Measurements from ENCODE around the gene FAM162B.
"Not testable (repeated sequence)": the region's sequence is repeated elsewhere in the genome, so short reads cannot be mapped to it uniquely, and the experiment has no call there.

Gene FAM162B

GRCh38 chr6:116764629-116764960, 924 bp downstream of the FAM162B start:
- no peaks in the 10 kb centered on the region for H3K36me3 Mint-ChIP-seq (ENCODE audit: insufficient read depth)
- ATAC-seq (replicated peaks; ENCODE audit: extremely low read depth, poor library complexity, severe bottlenecking) (no peak), DNase-seq (ENCODE audit: low spot score in 2 of 2) (no peak)
- H3K27ac Mint-ChIP-seq (ENCODE audit: low read depth): no peak overlapping the region
- no peaks in the 10 kb centered on the region for H3K9me3 Mint-ChIP-seq
- H3K4me1 Mint-ChIP-seq: peaks cover 9% of the 10 kb centered on the region
- peaks cover 76% of the 10 kb centered on the region for H3K27me3 Mint-ChIP-seq
- no peak overlapping the region for H3K4me3 Mint-ChIP-seq

GRCh38 chr6:116763906-116764628, 1.5 kb downstream of the FAM162B start:
- peaks cover 9% of the 10 kb centered on the region for H3K4me1 Mint-ChIP-seq
- H3K27ac Mint-ChIP-seq (ENCODE audit: low read depth): no peak overlapping the region
- H3K27me3 Mint-ChIP-seq: peaks cover 75% of the 10 kb centered on the region
- no peaks in the 10 kb centered on the region for H3K9me3 Mint-ChIP-seq
- no peak overlapping the region for H3K4me3 Mint-ChIP-seq
- ATAC-seq (replicated peaks; ENCODE audit: extremely low read depth, poor library complexity, severe bottlenecking): no peak
- H3K36me3 Mint-ChIP-seq (ENCODE audit: insufficient read depth): no peaks in the 10 kb centered on the region
- DNase-seq (ENCODE audit: low spot score in 2 of 2): no peak

GRCh38 chr6:116763048-116763447, 2.5 kb downstream of the FAM162B start:
- Mint-ChIP-seq H3K9me3 (no peaks in the 10 kb centered on the region), H3K27ac (ENCODE audit: low read depth) (no peak overlapping the region), H3K4me1 (peaks cover 9% of the 10 kb centered on the region), H3K4me3 (no peak overlapping the region), H3K27me3 (peaks cover 69% of the 10 kb centered on the region), H3K36me3 (ENCODE audit: insufficient read depth) (no peaks in the 10 kb centered on the region)
- ATAC-seq (replicated peaks; ENCODE audit: extremely low read depth, poor library complexity, severe bottlenecking) (no peak), DNase-seq (ENCODE audit: low spot score in 2 of 2) (no peak)

- H3K36me3 Mint-ChIP-seq (ENCODE audit: insufficient read depth): no peaks in the 10 kb centered on the region
- H3K9me3 Mint-ChIP-seq: no peaks in the 10 kb centered on the region
- peaks cover 9% of the 10 kb centered on the region for H3K4me1 Mint-ChIP-seq
- DNase-seq (ENCODE audit: low spot score in 2 of 2) (no peak), ATAC-seq (replicated peaks; ENCODE audit: extremely low read depth, poor library complexity, severe bottlenecking) (no peak)
- peaks cover 63% of the 10 kb centered on the region for H3K27me3 Mint-ChIP-seq
- no peak overlapping the region for H3K27ac Mint-ChIP-seq (ENCODE audit: low read depth)
- no peak overlapping the region for H3K4me3 Mint-ChIP-seq
Measured at GRCh38 chr6:116762235-116762634, 3.3 kb downstream of the FAM162B start.

GRCh38 chr6:116761779-116762178, 3.7 kb downstream of the FAM162B start:
- Mint-ChIP-seq H3K4me1 (peaks cover 9% of the 10 kb centered on the region), H3K36me3 (ENCODE audit: insufficient read depth) (no peaks in the 10 kb centered on the region), H3K27me3 (peaks cover 58% of the 10 kb centered on the region), H3K4me3 (no peak overlapping the region), H3K27ac (ENCODE audit: low read depth) (no peak overlapping the region), H3K9me3 (no peaks in the 10 kb centered on the region)
- ATAC-seq (replicated peaks; ENCODE audit: extremely low read depth, poor library complexity, severe bottlenecking) (no peak), DNase-seq (ENCODE audit: low spot score in 2 of 2) (no peak)

GRCh38 chr6:116745176-116745575, 20.3 kb downstream of the FAM162B start:
- no peaks in the 10 kb centered on the region for H3K4me1 Mint-ChIP-seq
- no peak overlapping the region for H3K27ac Mint-ChIP-seq (ENCODE audit: low read depth)
- H3K9me3 Mint-ChIP-seq: peaks cover 8% of the 10 kb centered on the region
- DNase-seq (ENCODE audit: low spot score in 2 of 2) (no peak), ATAC-seq (replicated peaks; ENCODE audit: extremely low read depth, poor library complexity, severe bottlenecking) (no peak)
- H3K36me3 Mint-ChIP-seq (ENCODE audit: insufficient read depth): no peaks in the 10 kb centered on the region
- peaks cover 11% of the 10 kb centered on the region for H3K27me3 Mint-ChIP-seq
- H3K4me3 Mint-ChIP-seq: no peak overlapping the region

GRCh38 chr6:116741571-116741970, 23.9 kb downstream of the FAM162B start:
- no peak for ATAC-seq (replicated peaks; ENCODE audit: extremely low read depth, poor library complexity, severe bottlenecking)
- H3K9me3 Mint-ChIP-seq: peaks cover 18% of the 10 kb centered on the region
- no peak overlapping the region for H3K27ac Mint-ChIP-seq (ENCODE audit: low read depth)
- H3K4me3 Mint-ChIP-seq: no peak overlapping the region
- H3K36me3 Mint-ChIP-seq (ENCODE audit: insufficient read depth): peaks cover 1% of the 10 kb centered on the region
- H3K27me3 Mint-ChIP-seq: no peaks in the 10 kb centered on the region
- no peak for DNase-seq (ENCODE audit: low spot score in 2 of 2)
- H3K4me1 Mint-ChIP-seq: no peaks in the 10 kb centered on the region

- peaks cover 23% of the 10 kb centered on the region for H3K9me3 Mint-ChIP-seq
Measured at GRCh38 chr6:116740486-116740885, 25.0 kb downstream of the FAM162B start.

GRCh38 chr6:116737004-116737403, 28.5 kb downstream of the FAM162B start:
- Mint-ChIP-seq H3K27ac (ENCODE audit: low read depth) (no peak overlapping the region), H3K4me1 (no peaks in the 10 kb centered on the region), H3K9me3 (peaks cover 15% of the 10 kb centered on the region), H3K36me3 (ENCODE audit: insufficient read depth) (peaks cover 8% of the 10 kb centered on the region), H3K27me3 (no peaks in the 10 kb centered on the region), H3K4me3 (no peak overlapping the region)
- DNase-seq (ENCODE audit: low spot score in 2 of 2): no peak
- ATAC-seq (replicated peaks; ENCODE audit: extremely low read depth, poor library complexity, severe bottlenecking): no peak

More at GRCh38 chr6:116740486-116740885, 25.0 kb downstream of the FAM162B start:
- H3K4me1 Mint-ChIP-seq; H3K4me3 Mint-ChIP-seq; H3K27ac Mint-ChIP-seq (ENCODE audit: low read depth); DNase-seq (ENCODE audit: low spot score in 2 of 2); H3K27me3 Mint-ChIP-seq; ATAC-seq (replicated peaks; ENCODE audit: extremely low read depth, poor library complexity, severe bottlenecking); H3K36me3 Mint-ChIP-seq (ENCODE audit: insufficient read depth): not testable (repeated sequence)

GRCh38 chr6:116730513-116730912, 35.0 kb downstream of the FAM162B start:
- H3K4me3 Mint-ChIP-seq: no peak overlapping the region
- H3K9me3 Mint-ChIP-seq: no peaks in the 10 kb centered on the region
- no peaks in the 10 kb centered on the region for H3K4me1 Mint-ChIP-seq
- no peak for ATAC-seq (replicated peaks; ENCODE audit: extremely low read depth, poor library complexity, severe bottlenecking)
- H3K27ac Mint-ChIP-seq (ENCODE audit: low read depth): no peak overlapping the region
- peaks cover 40% of the 10 kb centered on the region for H3K36me3 Mint-ChIP-seq (ENCODE audit: insufficient read depth)
- H3K27me3 Mint-ChIP-seq: no peaks in the 10 kb centered on the region
- DNase-seq (ENCODE audit: low spot score in 2 of 2): no peak

GRCh38 chr6:116726947-116727346, 38.6 kb downstream of the FAM162B start:
- DNase-seq (ENCODE audit: low spot score in 2 of 2) (no peak), ATAC-seq (replicated peaks; ENCODE audit: extremely low read depth, poor library complexity, severe bottlenecking) (no peak)
- Mint-ChIP-seq H3K4me1 (no peaks in the 10 kb centered on the region), H3K27me3 (no peaks in the 10 kb centered on the region), H3K27ac (ENCODE audit: low read depth) (no peak overlapping the region), H3K4me3 (no peak overlapping the region), H3K36me3 (ENCODE audit: insufficient read depth) (peaks cover 48% of the 10 kb centered on the region), H3K9me3 (no peaks in the 10 kb centered on the region)

GRCh38 chr6:116714761-116715160, 50.8 kb downstream of the FAM162B start:
- H3K27ac Mint-ChIP-seq (ENCODE audit: low read depth): no peak overlapping the region
- no peak for DNase-seq (ENCODE audit: low spot score in 2 of 2)

GRCh38 chr6:116714296-116714695, 51.2 kb downstream of the FAM162B start:
- ATAC-seq (replicated peaks; ENCODE audit: extremely low read depth, poor library complexity, severe bottlenecking): no peak
- Mint-ChIP-seq H3K27me3 (no peaks in the 10 kb centered on the region), H3K9me3 (no peaks in the 10 kb centered on the region), H3K4me1 (peaks cover 25% of the 10 kb centered on the region), H3K4me3 (no peak overlapping the region), H3K27ac (ENCODE audit: low read depth) (no peak overlapping the region), H3K36me3 (ENCODE audit: insufficient read depth) (peaks cover 46% of the 10 kb centered on the region)
- DNase-seq (ENCODE audit: low spot score in 2 of 2): no peak

More at GRCh38 chr6:116714761-116715160, 50.8 kb downstream of the FAM162B start:
- H3K4me1 Mint-ChIP-seq: peaks cover 27% of the 10 kb centered on the region
- H3K27me3 Mint-ChIP-seq: no peaks in the 10 kb centered on the region
- no peak for ATAC-seq (replicated peaks; ENCODE audit: extremely low read depth, poor library complexity, severe bottlenecking)
- no peaks in the 10 kb centered on the region for H3K9me3 Mint-ChIP-seq
- peaks cover 50% of the 10 kb centered on the region for H3K36me3 Mint-ChIP-seq (ENCODE audit: insufficient read depth)
- no peak overlapping the region for H3K4me3 Mint-ChIP-seq

All from central memory CD8-positive, alpha-beta T cell (primary cell).